Measurements from ENCODE around the gene MTRF1L.
"Not testable (repeated sequence)": the region's sequence is repeated elsewhere in the genome, so short reads cannot be mapped to it uniquely, and the experiment has no call there.

MTRF1L gene

GRCh38 chr6:153001767-153002612, 519 bp downstream of the MTRF1L start:
- peak; percentile 18 for DNase-seq

- not testable (repeated sequence) for DNase-seq
Measured at GRCh38 chr6:153000790-153001189, 1.7 kb downstream of the MTRF1L start.

- DNase-seq: no peak
Measured at GRCh38 chr6:153000243-153000642, 2.3 kb downstream of the MTRF1L start.

GRCh38 chr6:152999538-152999937, 3.0 kb downstream of the MTRF1L start:
- DNase-seq: not testable (repeated sequence)

- DNase-seq: no peak
Measured at GRCh38 chr6:152993847-152994246, 8.7 kb downstream of the MTRF1L start.

- DNase-seq: no peak
Measured at GRCh38 chr6:152993431-152993830, 9.1 kb downstream of the MTRF1L start.

- DNase-seq: no peak
Measured at GRCh38 chr6:152986978-152987377, 15.5 kb downstream of the MTRF1L start.

- DNase-seq: not testable (repeated sequence)
Measured at GRCh38 chr6:152985300-152985699, 17.2 kb downstream of the MTRF1L start.

GRCh38 chr6:152984513-152984872, 18.0 kb downstream of the MTRF1L start:
- DNase-seq: peak; percentile 43

- peak; percentile 85 for DNase-seq
Measured at GRCh38 chr6:152983637-152984512, 18.6 kb downstream of the MTRF1L start.

GRCh38 chr6:152982904-152983636, 19.4 kb downstream of the MTRF1L start, which contains the start of gene FBXO5:
Gene FBXO5 (minus strand): TSS chr6:152983041. CDS start chr6:152982959, 82 bp downstream.
- DNase-seq: peak; percentile 96

- DNase-seq: peak; percentile 34
Measured at GRCh38 chr6:152981989-152982903, 20.3 kb downstream of the MTRF1L start.

- no peak for DNase-seq
Measured at GRCh38 chr6:152981219-152981618, 21.3 kb downstream of the MTRF1L start.

GRCh38 chr6:152980656-152981055, 21.9 kb downstream of the MTRF1L start:
- DNase-seq: no peak

- no peak for DNase-seq
Measured at GRCh38 chr6:152979116-152979515, 23.4 kb downstream of the MTRF1L start.

GRCh38 chr6:152978058-152978457, 24.5 kb downstream of the MTRF1L start:
- no peak for DNase-seq

GRCh38 chr6:152977556-152977955, 25.0 kb downstream of the MTRF1L start:
- DNase-seq: no peak

- DNase-seq: no peak
Measured at GRCh38 chr6:152976749-152977148, 25.8 kb downstream of the MTRF1L start.

- no peak for DNase-seq
Measured at GRCh38 chr6:152975204-152975915, 27.1 kb downstream of the MTRF1L start.

GRCh38 chr6:152973916-152974315, 28.6 kb downstream of the MTRF1L start:
- no peak for DNase-seq
